Measurements from ENCODE around the gene SDHAF1. TPM values are rescaled to one million over a fixed set of nuclear protein-coding genes. Genes with fewer than 3 reads are reported as not detected.

Gene SDHAF1
- polyA plus RNA-seq, 2 donors = 8.6 to 18.0 TPM

DNA sequence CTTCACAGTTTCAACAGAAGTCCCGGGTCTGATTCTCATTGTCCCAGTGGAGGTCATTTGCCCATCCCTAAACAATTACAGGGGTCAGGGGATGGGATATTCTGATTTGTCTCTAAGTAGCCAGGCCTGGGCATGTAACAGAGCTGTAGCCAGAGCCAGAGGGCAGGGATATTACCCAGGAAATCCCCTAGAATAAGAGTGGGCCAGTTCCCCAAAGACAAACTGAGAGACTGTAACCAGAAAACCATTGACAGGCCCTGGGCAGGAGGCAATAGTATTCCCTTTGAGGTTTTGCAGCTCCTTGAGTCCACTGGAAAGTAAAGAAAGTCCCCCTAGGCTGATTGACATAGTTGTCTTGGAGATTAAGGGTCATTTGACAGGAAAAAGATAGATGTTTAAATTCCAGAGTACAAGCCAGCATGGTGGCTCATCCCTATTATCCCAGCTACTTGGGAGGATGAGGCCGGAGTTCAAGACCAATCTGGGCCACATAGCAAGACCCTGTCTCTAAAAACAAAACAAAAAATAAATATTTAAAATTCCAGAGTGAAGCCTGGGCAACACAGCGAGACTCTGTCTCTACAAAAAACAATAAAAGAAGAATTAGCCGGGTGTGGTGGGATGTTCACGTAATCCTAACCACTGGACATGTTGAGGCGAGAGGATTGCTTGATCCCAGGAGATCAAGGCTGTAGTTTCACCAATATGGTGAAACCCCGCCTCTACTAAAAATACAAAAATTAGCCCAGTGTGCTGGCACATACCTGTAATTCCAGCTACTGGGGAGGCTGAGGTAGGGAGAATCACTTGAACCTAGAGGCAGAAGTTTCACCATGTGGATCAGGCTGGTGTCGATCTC, 1.9 kb upstream of the SDHAF1 start:
- Histone ChIP-seq H3K27me3 (ENCODE audit: control insufficient read depth in 1 of 2, insufficient read depth in 2 of 2, low read length in 2 of 2) (no peaks in the 10 kb centered on the region), H3K36me3 (ENCODE audit: control insufficient read depth in 2 of 2, insufficient read depth in 2 of 2, low read length in 1 of 2) (peaks cover 0 to under 1% of the 10 kb centered on the region in 2 donors), H3K4me3 (ENCODE audit: low read depth in 1 of 2, low read length in 2 of 2) (no peak overlapping the region), H3K27ac (ENCODE audit: low read depth in 2 of 2, low read length in 1 of 2) (no peak overlapping the region), H3K4me1 (ENCODE audit: control insufficient read depth in 2 of 2, insufficient read depth in 2 of 2, low read length in 1 of 2) (peaks cover 3 to 7% of the 10 kb centered on the region in 2 donors), H3K9me3 (ENCODE audit: control insufficient read depth in 2 of 2, insufficient read depth in 1 of 2, low read depth in 1 of 2, low read length in 1 of 2) (no peaks in the 10 kb centered on the region)
- 74 to 78% methylated on average over 8 of the region's 8 CpGs for WGBS, 2 donors

DNA sequence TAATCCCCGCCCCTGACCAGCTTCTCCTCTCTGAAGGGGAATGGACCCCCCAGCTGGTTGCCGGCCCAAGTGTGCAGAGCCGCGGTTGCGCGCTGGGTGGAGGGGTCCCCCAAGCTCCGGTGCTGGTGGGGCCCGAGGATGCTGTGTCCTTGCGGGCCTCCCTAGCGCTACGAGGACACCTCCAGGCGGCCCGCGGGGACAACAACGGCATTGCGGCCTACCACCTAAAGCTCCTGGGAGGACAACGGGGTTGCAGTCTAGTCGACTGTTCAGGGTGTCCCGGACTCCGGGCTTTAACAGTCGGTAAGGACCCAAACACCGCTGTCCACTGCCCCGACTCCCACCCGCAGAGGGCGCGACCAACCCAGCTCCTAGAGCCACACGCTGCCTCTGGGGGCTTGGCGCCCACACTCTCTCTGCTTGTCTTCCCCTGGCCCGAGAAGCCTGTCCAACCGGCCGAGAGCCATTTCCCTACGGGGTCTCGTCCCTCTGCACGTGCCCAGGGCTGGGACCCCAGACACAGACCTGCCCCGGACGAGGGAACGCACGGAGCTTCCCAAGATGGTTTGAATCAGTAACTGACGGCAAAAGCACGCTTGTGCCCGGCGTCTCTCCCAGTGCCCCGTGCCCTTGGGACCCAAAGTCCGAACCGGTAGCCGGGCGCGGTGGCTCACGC, 927 bp upstream of the SDHAF1 start:
- H3K36me3 ChIP-seq (ENCODE audit: control insufficient read depth in 2 of 2, insufficient read depth in 2 of 2, low read length in 1 of 2) = peaks cover 0 to 3% of the 10 kb centered on the region in 2 donors
- 36 to 42% methylated on average over 49 of the region's 49 CpGs for WGBS, 2 donors
- no peaks in the 10 kb centered on the region for H3K27me3 ChIP-seq (ENCODE audit: control insufficient read depth in 1 of 2, insufficient read depth in 2 of 2, low read length in 2 of 2)
- H3K4me1 ChIP-seq (ENCODE audit: control insufficient read depth in 2 of 2, insufficient read depth in 2 of 2, low read length in 1 of 2) = peaks cover 3 to 9% of the 10 kb centered on the region in 2 donors
- H3K4me3 ChIP-seq (ENCODE audit: low read depth in 1 of 2, low read length in 2 of 2) = peak overlapping the region; percentile 21 to 87
- no peaks in the 10 kb centered on the region for H3K9me3 ChIP-seq (ENCODE audit: control insufficient read depth in 2 of 2, insufficient read depth in 1 of 2, low read depth in 1 of 2, low read length in 1 of 2)
- peak overlapping the region in 1 of 2 donors; percentile 59 for H3K27ac ChIP-seq (ENCODE audit: low read depth in 2 of 2, low read length in 1 of 2)

DNA sequence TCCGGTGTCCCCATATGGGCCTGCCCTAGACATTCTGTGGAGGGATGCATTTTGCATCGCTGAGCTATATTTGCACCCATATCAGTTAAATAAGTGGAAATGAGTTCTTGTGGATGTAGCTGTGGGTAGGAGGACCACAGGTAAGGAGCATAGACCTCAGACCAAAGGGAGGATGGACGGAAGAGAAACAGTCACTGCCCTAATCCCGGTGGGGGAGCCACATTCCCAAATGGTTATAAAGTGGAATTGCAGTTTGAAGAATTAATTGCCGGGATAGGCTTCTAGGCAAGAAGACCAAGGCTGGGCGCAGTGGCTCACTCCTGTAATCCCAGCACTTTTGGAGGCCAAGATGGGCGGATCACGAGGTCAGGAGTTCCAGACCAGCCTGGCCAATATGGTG, 1.8 kb downstream of the SDHAF1 start:
- H3K9me3 ChIP-seq (ENCODE audit: control insufficient read depth in 2 of 2, insufficient read depth in 1 of 2, low read depth in 1 of 2, low read length in 1 of 2) = no peaks in the 10 kb centered on the region
- no peak overlapping the region for H3K27ac ChIP-seq (ENCODE audit: low read depth in 2 of 2, low read length in 1 of 2)
- H3K27me3 ChIP-seq (ENCODE audit: control insufficient read depth in 1 of 2, insufficient read depth in 2 of 2, low read length in 2 of 2) = no peaks in the 10 kb centered on the region
- peaks cover 0 to 3% of the 10 kb centered on the region in 2 donors for H3K36me3 ChIP-seq (ENCODE audit: control insufficient read depth in 2 of 2, insufficient read depth in 2 of 2, low read length in 1 of 2)
- no peak overlapping the region for H3K4me3 ChIP-seq (ENCODE audit: low read depth in 1 of 2, low read length in 2 of 2)
- peaks cover 3 to 10% of the 10 kb centered on the region in 2 donors for H3K4me1 ChIP-seq (ENCODE audit: control insufficient read depth in 2 of 2, insufficient read depth in 2 of 2, low read length in 1 of 2)
- WGBS, 2 donors = 88 to 92% methylated on average over 8 of the region's 8 CpGs

DNA sequence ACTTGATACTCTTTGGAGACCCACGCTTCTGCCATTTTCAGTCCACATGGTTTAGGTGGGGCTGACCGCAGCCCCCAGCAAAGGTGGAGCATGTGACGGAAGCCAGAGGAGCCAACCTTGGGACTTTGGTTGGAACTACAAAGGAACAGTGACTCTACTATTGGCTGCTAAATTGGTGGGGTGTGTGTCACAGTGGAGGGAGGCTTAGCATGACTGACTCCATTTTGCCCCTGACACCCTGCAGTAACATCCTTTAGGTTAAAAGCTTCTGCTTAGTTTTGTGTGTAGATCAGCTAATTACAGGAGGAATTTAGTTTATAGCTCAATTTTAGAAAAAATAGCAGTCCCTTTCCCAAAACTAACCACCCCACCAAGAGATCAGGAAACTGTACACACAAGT, 6.6 kb downstream of the SDHAF1 start:
- WGBS, 2 donors = 97 to 99% methylated on average over 3 of the region's 3 CpGs
- Histone ChIP-seq H3K36me3 (ENCODE audit: control insufficient read depth in 2 of 2, insufficient read depth in 2 of 2, low read length in 1 of 2) (peaks cover 0 to 3% of the 10 kb centered on the region in 2 donors), H3K4me1 (ENCODE audit: control insufficient read depth in 2 of 2, insufficient read depth in 2 of 2, low read length in 1 of 2) (peaks cover 0 to 4% of the 10 kb centered on the region in 2 donors), H3K9me3 (ENCODE audit: control insufficient read depth in 2 of 2, insufficient read depth in 1 of 2, low read depth in 1 of 2, low read length in 1 of 2) (no peaks in the 10 kb centered on the region), H3K27me3 (ENCODE audit: control insufficient read depth in 1 of 2, insufficient read depth in 2 of 2, low read length in 2 of 2) (no peaks in the 10 kb centered on the region), H3K27ac (ENCODE audit: low read depth in 2 of 2, low read length in 1 of 2) (no peak overlapping the region), H3K4me3 (ENCODE audit: low read depth in 1 of 2, low read length in 2 of 2) (no peak overlapping the region)

DNA sequence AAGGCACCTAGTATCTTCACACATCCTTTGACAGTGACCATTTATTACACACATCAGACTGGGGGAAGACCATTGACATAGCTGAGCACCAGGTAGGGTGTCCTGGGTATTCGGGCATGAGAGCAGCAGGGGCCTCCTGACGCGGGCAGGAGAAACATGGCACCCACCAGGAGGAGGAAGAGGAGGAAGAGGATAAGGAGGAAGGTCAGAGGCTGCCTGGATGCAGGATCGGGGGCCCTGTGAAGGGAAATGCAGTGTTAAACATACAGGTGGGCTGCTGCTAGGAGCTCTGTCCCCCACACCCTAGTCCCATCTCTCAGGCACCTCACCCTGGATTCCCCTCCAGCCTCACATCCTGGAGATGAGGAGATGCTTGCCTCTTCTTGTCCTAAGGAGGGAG, 8.3 kb downstream of the SDHAF1 start:
- Histone ChIP-seq H3K27me3 (ENCODE audit: control insufficient read depth in 1 of 2, insufficient read depth in 2 of 2, low read length in 2 of 2) (no peaks in the 10 kb centered on the region), H3K9me3 (ENCODE audit: control insufficient read depth in 2 of 2, insufficient read depth in 1 of 2, low read depth in 1 of 2, low read length in 1 of 2) (no peaks in the 10 kb centered on the region), H3K27ac (ENCODE audit: low read depth in 2 of 2, low read length in 1 of 2) (no peak overlapping the region), H3K36me3 (ENCODE audit: control insufficient read depth in 2 of 2, insufficient read depth in 2 of 2, low read length in 1 of 2) (peaks cover 0 to 1% of the 10 kb centered on the region in 2 donors), H3K4me3 (ENCODE audit: low read depth in 1 of 2, low read length in 2 of 2) (no peak overlapping the region), H3K4me1 (ENCODE audit: control insufficient read depth in 2 of 2, insufficient read depth in 2 of 2, low read length in 1 of 2) (peaks cover 0 to 7% of the 10 kb centered on the region in 2 donors)
- 93 to 95% methylated on average over 4 of the region's 4 CpGs for WGBS, 2 donors

DNA sequence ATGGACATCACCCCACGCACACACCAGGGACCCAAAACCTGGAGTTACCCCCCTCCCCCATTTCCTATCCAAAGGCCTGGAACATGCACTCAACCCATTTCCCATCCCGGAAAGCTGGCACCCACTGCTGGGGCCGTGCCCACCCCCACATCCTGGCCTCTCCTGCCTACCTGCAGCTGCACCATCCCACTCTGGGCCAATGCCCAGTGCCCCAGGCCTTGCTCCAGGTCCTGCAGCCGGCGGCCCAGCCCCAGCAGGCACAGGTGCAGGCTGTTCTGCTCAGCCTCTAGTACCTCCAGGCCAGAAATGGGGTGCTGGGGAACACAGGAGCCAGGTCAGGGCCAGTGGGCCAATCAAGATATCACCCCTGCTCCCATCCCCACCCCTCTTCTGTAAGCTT, 12.0 kb downstream of the SDHAF1 start:
- 68 to 87% methylated on average over 5 of the region's 5 CpGs for WGBS, 2 donors
- Histone ChIP-seq H3K4me3 (ENCODE audit: low read depth in 1 of 2, low read length in 2 of 2) (no peak overlapping the region), H3K27me3 (ENCODE audit: control insufficient read depth in 1 of 2, insufficient read depth in 2 of 2, low read length in 2 of 2) (no peaks in the 10 kb centered on the region), H3K27ac (ENCODE audit: low read depth in 2 of 2, low read length in 1 of 2) (no peak overlapping the region), H3K4me1 (ENCODE audit: control insufficient read depth in 2 of 2, insufficient read depth in 2 of 2, low read length in 1 of 2) (peaks cover 5 to 15% of the 10 kb centered on the region in 2 donors), H3K9me3 (ENCODE audit: control insufficient read depth in 2 of 2, insufficient read depth in 1 of 2, low read depth in 1 of 2, low read length in 1 of 2) (no peaks in the 10 kb centered on the region), H3K36me3 (ENCODE audit: control insufficient read depth in 2 of 2, insufficient read depth in 2 of 2, low read length in 1 of 2) (no peaks in the 10 kb centered on the region)

DNA sequence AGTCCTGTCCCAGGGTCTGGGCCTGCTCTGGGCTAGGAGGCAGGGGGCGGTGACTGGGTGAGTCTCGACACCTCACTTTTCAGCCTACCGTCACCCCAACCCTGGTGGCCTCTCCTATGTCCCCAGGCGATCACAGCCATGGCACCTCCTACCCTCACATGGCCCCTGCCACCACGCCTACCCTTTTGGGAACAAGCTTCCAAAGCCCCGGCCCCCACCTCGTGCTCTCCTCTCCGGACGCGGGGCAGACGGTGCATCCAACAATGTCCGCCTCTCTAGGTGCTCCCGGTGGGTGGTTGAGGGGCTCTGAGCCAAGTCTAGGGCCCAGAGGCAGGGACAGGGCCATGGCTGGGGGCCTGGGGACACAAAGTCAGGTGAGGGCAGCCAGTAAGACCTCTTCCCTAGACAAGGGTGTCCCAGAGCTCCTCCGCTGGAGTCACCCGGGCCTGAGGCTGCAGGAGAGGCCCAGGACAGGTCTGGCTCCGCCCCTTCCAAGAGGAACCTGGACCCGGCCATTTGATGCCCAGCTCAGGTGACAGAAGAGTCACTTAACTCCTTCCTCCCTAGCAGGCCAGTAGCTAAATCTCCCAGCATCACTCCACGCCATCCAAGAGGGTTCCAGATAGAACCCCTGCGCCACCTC, 13.5 kb downstream of the SDHAF1 start, which contains the start of gene SYNE4:
TSS of gene SYNE4 (minus strand) at position 478 of the 643 bp plus-strand sequence. CDS start at position 346, 132 bp downstream.
- WGBS, 2 donors = 35 to 42% methylated on average over 19 of the region's 19 CpGs
- Histone ChIP-seq H3K4me3 (ENCODE audit: low read depth in 1 of 2, low read length in 2 of 2) (peak within 1 kb of the TSS; percentile 36 to 54), H3K4me1 (ENCODE audit: control insufficient read depth in 2 of 2, insufficient read depth in 2 of 2, low read length in 1 of 2) (peaks cover 9 to 20% of the 10 kb centered on the region in 2 donors), H3K36me3 (ENCODE audit: control insufficient read depth in 2 of 2, insufficient read depth in 2 of 2, low read length in 1 of 2) (no peaks in the 10 kb centered on the region), H3K27ac (ENCODE audit: low read depth in 2 of 2, low read length in 1 of 2) (peak within 1 kb of the TSS; percentile 55 to 75), H3K27me3 (ENCODE audit: control insufficient read depth in 1 of 2, insufficient read depth in 2 of 2, low read length in 2 of 2) (no peaks in the 10 kb centered on the region), H3K9me3 (ENCODE audit: control insufficient read depth in 2 of 2, insufficient read depth in 1 of 2, low read depth in 1 of 2, low read length in 1 of 2) (no peaks in the 10 kb centered on the region)

DNA sequence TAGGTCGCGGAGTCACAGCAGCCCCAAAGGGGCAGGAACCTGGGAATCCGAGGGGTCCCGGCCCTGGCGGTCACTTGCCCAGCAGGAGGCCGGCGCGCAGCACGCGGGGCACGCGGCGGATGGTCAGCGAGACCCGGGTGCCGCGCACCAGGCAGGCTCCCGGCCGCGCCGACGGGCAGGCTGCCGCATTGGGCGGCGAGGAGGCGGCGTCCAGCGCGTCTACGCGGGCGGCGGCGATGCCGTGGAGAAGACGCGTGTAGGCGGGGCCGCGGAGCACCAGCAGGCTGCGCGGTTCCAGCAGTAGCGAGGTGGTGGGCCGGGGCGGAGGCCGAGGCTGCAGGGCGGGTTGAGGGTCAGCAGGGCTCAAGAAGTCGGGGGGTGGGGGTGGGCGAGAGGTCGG, 14.2 kb downstream of the SDHAF1 start:
- Histone ChIP-seq H3K4me1 (ENCODE audit: control insufficient read depth in 2 of 2, insufficient read depth in 2 of 2, low read length in 1 of 2) (peaks cover 9 to 23% of the 10 kb centered on the region in 2 donors), H3K9me3 (ENCODE audit: control insufficient read depth in 2 of 2, insufficient read depth in 1 of 2, low read depth in 1 of 2, low read length in 1 of 2) (no peaks in the 10 kb centered on the region), H3K36me3 (ENCODE audit: control insufficient read depth in 2 of 2, insufficient read depth in 2 of 2, low read length in 1 of 2) (no peaks in the 10 kb centered on the region), H3K27me3 (ENCODE audit: control insufficient read depth in 1 of 2, insufficient read depth in 2 of 2, low read length in 2 of 2) (no peaks in the 10 kb centered on the region), H3K4me3 (ENCODE audit: low read depth in 1 of 2, low read length in 2 of 2) (peak overlapping the region; percentile 36 to 54), H3K27ac (ENCODE audit: low read depth in 2 of 2, low read length in 1 of 2) (peak overlapping the region; percentile 55 to 75)
- 1 to 2% methylated on average over 39 to 50 of the region's 50 CpGs for WGBS, 2 donors

DNA sequence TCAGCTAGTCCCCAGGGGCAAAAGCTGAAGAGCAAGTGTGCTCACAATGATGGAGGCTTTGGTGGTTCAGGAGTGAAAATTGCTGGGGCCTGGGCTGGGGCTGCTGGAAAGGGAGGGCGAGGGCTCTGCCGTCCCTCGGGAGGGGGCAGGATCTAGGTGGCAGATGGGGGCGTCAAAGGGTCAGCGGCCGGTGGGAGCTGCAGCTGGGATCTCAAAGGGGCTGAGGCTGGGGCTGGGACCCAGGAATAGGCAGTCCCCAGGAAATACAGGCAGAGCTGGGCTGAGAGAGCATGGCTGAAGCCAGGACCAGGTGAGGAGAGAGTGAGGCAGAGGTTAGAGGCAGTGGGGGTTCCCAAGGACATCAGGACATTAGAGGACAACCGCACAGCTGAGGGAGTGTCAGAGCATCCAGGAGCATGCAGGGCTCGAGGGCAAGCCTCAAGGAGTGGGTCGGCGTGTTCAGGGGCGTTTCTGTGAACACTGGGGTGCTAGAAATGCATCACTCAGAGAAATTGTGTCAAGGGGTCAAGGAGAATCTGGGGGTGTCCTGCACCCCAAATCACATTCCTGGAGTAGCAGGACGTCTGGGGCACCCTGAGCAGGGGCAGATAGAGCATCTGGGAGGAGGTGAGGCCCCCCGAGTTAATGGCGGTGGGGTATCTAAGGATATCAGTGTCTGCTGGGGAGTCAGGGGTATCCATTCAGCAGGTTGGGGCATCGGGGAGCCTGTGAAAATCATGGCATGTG, 14.8 kb downstream of the SDHAF1 start:
- H3K9me3 ChIP-seq (ENCODE audit: control insufficient read depth in 2 of 2, insufficient read depth in 1 of 2, low read depth in 1 of 2, low read length in 1 of 2) = no peaks in the 10 kb centered on the region
- H3K4me1 ChIP-seq (ENCODE audit: control insufficient read depth in 2 of 2, insufficient read depth in 2 of 2, low read length in 1 of 2) = peaks cover 9 to 26% of the 10 kb centered on the region in 2 donors
- 50 to 52% methylated on average over 15 of the region's 15 CpGs for WGBS, 2 donors
- no peaks in the 10 kb centered on the region for H3K36me3 ChIP-seq (ENCODE audit: control insufficient read depth in 2 of 2, insufficient read depth in 2 of 2, low read length in 1 of 2)
- no peaks in the 10 kb centered on the region for H3K27me3 ChIP-seq (ENCODE audit: control insufficient read depth in 1 of 2, insufficient read depth in 2 of 2, low read length in 2 of 2)
- peak overlapping the region; percentile 43 to 75 for H3K27ac ChIP-seq (ENCODE audit: low read depth in 2 of 2, low read length in 1 of 2)
- peak overlapping the region; percentile 36 to 54 for H3K4me3 ChIP-seq (ENCODE audit: low read depth in 1 of 2, low read length in 2 of 2)
